Measurements from ENCODE around the gene PPP1R14C.

Gene PPP1R14C

GRCh38 chr6:150269130-150269856 is 126.4 kb downstream of the PPP1R14C start:
- in situ Hi-C loops (cut with HindIII; ENCODE audit: low sequenced_read_pairs) = no loop called here

GRCh38 chr6:150269857-150270223 is 127.0 kb downstream of the PPP1R14C start:
- in situ Hi-C loops (cut with HindIII; ENCODE audit: low sequenced_read_pairs) = no loop called here

- in situ Hi-C loops (cut with HindIII; ENCODE audit: low sequenced_read_pairs) = no loop called here
These were observed 127.6 kb downstream of the PPP1R14C start for GRCh38 chr6:150270330-150271052.

GRCh38 chr6:150271172-150271500 is 128.3 kb downstream of the PPP1R14C start:
- in situ Hi-C loops (cut with HindIII; ENCODE audit: low sequenced_read_pairs) = no loop called here

- in situ Hi-C loops (cut with HindIII; ENCODE audit: low sequenced_read_pairs) = no loop called here
These were observed 128.8 kb downstream of the PPP1R14C start for GRCh38 chr6:150271501-150272263.

GRCh38 chr6:150272264-150272975 is 129.6 kb downstream of the PPP1R14C start:
- in situ Hi-C loops (cut with HindIII; ENCODE audit: low sequenced_read_pairs) = no loop called here

- in situ Hi-C loops (cut with HindIII; ENCODE audit: low sequenced_read_pairs) = no loop called here
These were observed 130.1 kb downstream of the PPP1R14C start for GRCh38 chr6:150272976-150273315.

GRCh38 chr6:150273457-150274309 is 130.8 kb downstream of the PPP1R14C start:
- in situ Hi-C loops (cut with HindIII; ENCODE audit: low sequenced_read_pairs) = no loop called here

GRCh38 chr6:150275489-150275888 is 132.6 kb downstream of the PPP1R14C start:
- in situ Hi-C loops (cut with HindIII; ENCODE audit: low sequenced_read_pairs) = no loop called here

- in situ Hi-C loops (cut with HindIII; ENCODE audit: low sequenced_read_pairs) = no loop called here
These were observed 133.5 kb downstream of the PPP1R14C start for GRCh38 chr6:150276168-150276936.

- in situ Hi-C loops (cut with HindIII; ENCODE audit: low sequenced_read_pairs) = no loop called here
These were observed 134.3 kb downstream of the PPP1R14C start for GRCh38 chr6:150276937-150277742.

GRCh38 chr6:150279533-150279932 is 136.7 kb downstream of the PPP1R14C start:
- in situ Hi-C loops (cut with HindIII; ENCODE audit: low sequenced_read_pairs) = no loop called here

- in situ Hi-C loops (cut with HindIII; ENCODE audit: low sequenced_read_pairs) = no loop called here
These were observed 137.9 kb downstream of the PPP1R14C start for GRCh38 chr6:150280703-150281102.

GRCh38 chr6:150281767-150282166 is 138.9 kb downstream of the PPP1R14C start:
- in situ Hi-C loops (cut with HindIII; ENCODE audit: low sequenced_read_pairs) = no loop called here

GRCh38 chr6:150282806-150283205 is 140.0 kb downstream of the PPP1R14C start:
- in situ Hi-C loops (cut with HindIII; ENCODE audit: low sequenced_read_pairs) = no loop called here

- in situ Hi-C loops (cut with HindIII; ENCODE audit: low sequenced_read_pairs) = no loop called here
These were observed 143.6 kb downstream of the PPP1R14C start for GRCh38 chr6:150286460-150286859.

- in situ Hi-C loops (cut with HindIII; ENCODE audit: low sequenced_read_pairs) = no loop called here
These were observed 144.1 kb downstream of the PPP1R14C start for GRCh38 chr6:150286912-150287311.

GRCh38 chr6:150288456-150288855 is 145.6 kb downstream of the PPP1R14C start:
- in situ Hi-C loops (cut with HindIII; ENCODE audit: low sequenced_read_pairs) = no loop called here

Data from DLD1 (cell line).